K562 (cell line): Measurements from ENCODE around the gene PRICKLE3. TPM values are rescaled to one million over a fixed set of nuclear protein-coding genes. Genes with fewer than 3 reads are reported as not detected.

Source experiments
- BCL6 ChIP-seq: fragments of 250-450 bp; sonication (Bioruptor Pico); IDR thresholded peaks from 2 replicates; pipeline ENCODE4 v1.4.0; 2020
- BMI1 ChIP-seq: fragments of 150-350 bp; IDR thresholded peaks from 2 replicates; pipeline ENCODE4 v1.6.1; 2014; ENCODE audit warnings: low read length
- CBX8 ChIP-seq: fragments of 200-600 bp; sonication (generic); IDR thresholded peaks from 2 replicates; pipeline ENCODE4 v1.6.1; 2012; ENCODE audit warnings: borderline replicate concordance, mixed run types, low read depth, mild to moderate bottlenecking, moderate library complexity, mixed read lengths, low read length, control low read depth, inconsistent platforms; ENCODE audit not compliant: poor library complexity, severe bottlenecking; ENCODE audit errors: extremely low read depth
- CHCHD3 ChIP-seq: fragments of 250-450 bp; sonication (Bioruptor Pico); IDR thresholded peaks from 2 replicates; pipeline ENCODE4 v2.1.2; 2022; ENCODE audit warnings: mild to moderate bottlenecking
- CLOCK ChIP-seq: fragments of 250-450 bp; sonication (Bioruptor Pico); IDR thresholded peaks from 2 replicates; pipeline ENCODE4 v1.4.0; 2020; ENCODE audit warnings: mild to moderate bottlenecking, moderate library complexity, borderline replicate concordance
- ETV1 ChIP-seq: fragments of 450-650 bp; conservative IDR thresholded peaks from 2 replicates; pipeline ENCODE4 v1.6.1; 2016; ENCODE audit warnings: missing genetic modification characterization, control low read depth, low read depth, missing compliant biosample characterization
- ETV5 ChIP-seq: sonication (generic); formaldehyde crosslinking; IDR thresholded peaks from 2 replicates; pipeline ENCODE4 v1.4.0; 2020; ENCODE audit warnings: low read depth, mild to moderate bottlenecking, missing genetic modification reagents
- GTF2E2 ChIP-seq: fragments of 200-800 bp; sonication (Bioruptor generic); IDR thresholded peaks from 2 replicates; pipeline ENCODE4 v1.6.1; 2016; ENCODE audit warnings: missing genetic modification characterization, missing compliant biosample characterization
- HDGF ChIP-seq: fragments of 450-650 bp; IDR thresholded peaks from 2 replicates; pipeline ENCODE4 v1.6.1; 2016
- JUNB ChIP-seq: fragments of 450-650 bp; formaldehyde crosslinking; conservative IDR thresholded peaks from 2 replicates; pipeline ENCODE4 v1.4.0; 2020; ENCODE audit warnings: mild to moderate bottlenecking
- MAFF ChIP-seq: IDR thresholded peaks from 2 replicates; pipeline ENCODE4 v1.6.1; 2012; ENCODE audit warnings: low read length, improper control_type of control experiment
- NFYB ChIP-seq: IDR thresholded peaks from 2 replicates; pipeline ENCODE4 v1.6.1; 2011; ENCODE audit warnings: mild to moderate bottlenecking, moderate library complexity; ENCODE audit not compliant: insufficient read length; ENCODE audit errors: extremely low read depth
- RBM25 ChIP-seq: fragments of 200-400 bp; formaldehyde crosslinking; IDR thresholded peaks from 2 replicates; pipeline ENCODE4 v1.6.1; 2018; ENCODE audit warnings: low read length, low read depth, moderate library complexity; ENCODE audit not compliant: severe bottlenecking
- SMARCA4 ChIP-seq: fragments of 450-650 bp; IDR thresholded peaks from 2 replicates; pipeline ENCODE4 v1.6.1; 2016
- TCF15 ChIP-seq: fragments of 250-450 bp; sonication (Bioruptor Pico); IDR thresholded peaks from 2 replicates; pipeline ENCODE4 v1.8.0; 2022; ENCODE audit warnings: moderate library complexity, mild to moderate bottlenecking, inconsistent platforms
- ZKSCAN8 ChIP-seq: fragments of 200-800 bp; sonication (Bioruptor generic); IDR thresholded peaks from 2 replicates; pipeline ENCODE4 v1.6.1; 2016; ENCODE audit warnings: missing genetic modification characterization, missing compliant biosample characterization
- ZNF184 ChIP-seq: sonication (generic); formaldehyde crosslinking; IDR thresholded peaks from 2 replicates; pipeline ENCODE4 v1.5.0; 2020; ENCODE audit warnings: missing genetic modification reagents
- ZNF212 ChIP-seq: fragments of 450-650 bp; formaldehyde crosslinking; IDR thresholded peaks from 2 replicates; pipeline ENCODE4 v1.4.0; 2020; ENCODE audit warnings: mild to moderate bottlenecking
- ZNF316 ChIP-seq: fragments of 450-650 bp; IDR thresholded peaks from 2 replicates; pipeline ENCODE4 v1.6.1; 2016
- ZNF511 ChIP-seq: sonication (generic); formaldehyde crosslinking; IDR thresholded peaks from 2 replicates; pipeline ENCODE4 v1.8.0; 2022; ENCODE audit warnings: mild to moderate bottlenecking, missing genetic modification reagents
- ZNF778 ChIP-seq: fragments of 450-650 bp; formaldehyde crosslinking; IDR thresholded peaks from 2 replicates; pipeline ENCODE4 v1.4.0; 2020; ENCODE audit warnings: mild to moderate bottlenecking, moderate library complexity
- polyA plus RNA-seq, 8 experiments: library from polyadenylated mRNA; depleted of rRNA in 4 of 8; stranded (reverse) in 5 of 8; unstranded in 3 of 8; fragments of >200 nt; fragmentation: Nextera tagmentation in 2 of 8; fragmentation: Illumina TruSeq in 1 of 8; extraction: Ambion mirVana in 2 of 8; extraction: Trizol in 1 of 8; gene quantifications; 2 replicates each; pipeline versions ENCODE4 v1.2.1 to v1.2.3, GENCODE V29; 2011 to 2014; ENCODE audit warnings: inconsistent platforms in 1 of 8, missing spikeins in 1 of 8
- total RNA-seq, 7 experiments: library from RNA; depleted of rRNA in 6 of 7; stranded (reverse); fragments of >200 nt in 6 of 7; fragmentation: Illumina TruSeq in 2 of 7; extraction: Trizol in 2 of 7; gene quantifications; 2 replicates each; pipeline versions ENCODE4 v1.2.1 to v1.2.3, GENCODE V29; 2011 to 2021; ENCODE audit warnings: low replicate concordance in 1 of 7

Gene PRICKLE3
- total and polyA plus RNA-seq, 9 of the 15 experiments (the other 6 are each of a cell fraction or from before 2014, with no cell fraction given) = 1.1 to 44.3 (median 14.0) TPM

GRCh38 chrX:49166914-49167739 lies 19.0 kb downstream of the PRICKLE3 start (continued):
- no peak for TF ChIP-seq CBX8
- TF ChIP-seq ZNF778 (CRISPR knock-in tag) = no peak
- TF ChIP-seq JUNB (CRISPR knock-in tag) = no peak
- no peak for TF ChIP-seq ZNF184 (CRISPR knock-in tag)
- no peak for TF ChIP-seq NFYB
- TF ChIP-seq HDGF = no peak
- no peak for TF ChIP-seq BMI1
- TF ChIP-seq BCL6 (CRISPR knock-in tag) = no peak
- TF ChIP-seq ZNF212 (CRISPR knock-in tag) = no peak
- TF ChIP-seq CHCHD3 (CRISPR knock-in tag) = no peak
- peak; percentile 74; the same call in 1 of the 2 replicates for TF ChIP-seq GTF2E2 (tag)
- TF ChIP-seq SMARCA4 = peak; percentile 78
- TF ChIP-seq ZNF511 (CRISPR knock-in tag) = no peak
- no peak for TF ChIP-seq TCF15 (CRISPR knock-in tag)
- peak; percentile 96 for TF ChIP-seq ETV5 (CRISPR knock-in tag)
- no peak for TF ChIP-seq RBM25
- TF ChIP-seq ETV1 (tag) = peak; percentile 99
- TF ChIP-seq CLOCK = no peak
- TF ChIP-seq ZNF316 = peak; percentile 72; the same call in 1 of the 2 replicates
- no peak for TF ChIP-seq MAFF
- no peak; the same call in 1 of the 2 replicates for TF ChIP-seq ZKSCAN8 (CRISPR knock-in tag)
